GM12891 (cell line): ENCODE results near the gene PRKD3.

Source experiments
- DNase-seq: peaks from one replicate; pipeline ENCODE4 v3.0.0; 2011; ENCODE audit warnings: low spot score; ENCODE audit not compliant: insufficient read length
- FAIRE-seq: peaks from 2 replicates; lab custom pipeline; 2011; peaks lifted over from hg19 to GRCh38; lab: Jason Lieb, UNC
- PAX5 ChIP-seq: IDR thresholded peaks from 2 replicates; pipeline ENCODE4 v1.6.1; 2011; ENCODE audit warnings: low read length, moderate library complexity, mild to moderate bottlenecking; ENCODE audit not compliant: insufficient read depth, severe bottlenecking
- POLR2A ChIP-seq: IDR thresholded peaks from 2 replicates; pipeline ENCODE4 v1.6.1; 2011; ENCODE audit warnings: low read depth, low read length, control low read depth
- POLR2AphosphoS5 ChIP-seq: IDR thresholded peaks from 2 replicates; pipeline ENCODE4 v1.6.1; 2011; ENCODE audit warnings: low read depth, low read length, control low read depth
- POU2F2 ChIP-seq: IDR thresholded peaks from 2 replicates; pipeline ENCODE4 v1.6.1; 2011; ENCODE audit warnings: low read depth, mild to moderate bottlenecking, control low read depth, low read length, moderate library complexity
- SPI1 ChIP-seq: IDR thresholded peaks from 2 replicates; pipeline ENCODE4 v1.6.1; 2011; ENCODE audit warnings: low read depth, low read length, control low read depth
- TAF1 ChIP-seq: IDR thresholded peaks from 2 replicates; pipeline ENCODE4 v1.6.1; 2011; ENCODE audit warnings: low read depth, low read length, control low read depth

Gene PRKD3

DNA sequence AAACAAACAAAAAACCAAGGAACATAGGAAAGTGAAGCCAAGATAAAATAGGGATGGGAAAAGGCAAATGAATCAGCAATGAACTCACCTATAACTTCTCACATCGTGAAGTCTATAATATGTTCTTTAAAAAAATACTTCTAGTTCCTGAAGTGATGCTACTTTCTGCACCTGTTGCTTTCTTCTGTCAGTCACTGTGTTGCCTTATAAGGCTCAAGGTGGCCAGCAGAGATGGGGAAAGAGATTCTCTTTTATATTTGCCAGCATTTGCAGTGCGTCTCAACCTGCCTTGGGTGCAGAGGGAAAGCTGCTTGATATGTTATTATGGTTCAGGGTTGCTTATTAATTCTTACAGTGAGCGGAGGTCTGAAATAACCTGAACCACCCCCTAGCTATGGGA lies 33.8 kb upstream of the PRKD3 start:
- DNase-seq, result no peak
- no peak for FAIRE-seq

DNA sequence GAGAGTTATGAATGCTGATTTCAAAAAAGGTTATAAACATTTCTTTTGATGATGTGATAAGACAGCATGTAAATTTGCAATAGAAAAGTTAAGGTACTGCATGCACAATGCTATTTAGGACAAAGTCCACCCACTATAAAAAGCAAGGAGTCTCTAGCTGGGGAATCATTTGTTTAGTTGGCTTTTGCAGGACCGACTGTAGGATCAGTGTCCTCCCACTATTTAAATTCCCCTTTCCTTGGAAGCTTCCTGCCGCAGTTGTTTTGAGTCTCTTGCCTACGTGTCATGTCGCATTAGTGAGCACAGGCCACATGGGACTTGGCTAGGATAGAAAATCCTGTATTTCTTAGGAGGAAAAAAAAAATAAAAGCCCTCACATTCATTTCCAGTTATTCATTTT lies 32.9 kb upstream of the PRKD3 start:
- no peak for DNase-seq
- TF ChIP-seq POLR2A (no peak), POU2F2 (no peak), POLR2AphosphoS5 (no peak), PAX5 (no peak)
- no peak for FAIRE-seq

More for the DNA sequence above, 33.8 kb upstream of the PRKD3 start:
- TF ChIP-seq POLR2A (no peak), POLR2AphosphoS5 (no peak), PAX5 (no peak), TAF1 (no peak), SPI1 (no peak), POU2F2 (no peak)

DNA sequence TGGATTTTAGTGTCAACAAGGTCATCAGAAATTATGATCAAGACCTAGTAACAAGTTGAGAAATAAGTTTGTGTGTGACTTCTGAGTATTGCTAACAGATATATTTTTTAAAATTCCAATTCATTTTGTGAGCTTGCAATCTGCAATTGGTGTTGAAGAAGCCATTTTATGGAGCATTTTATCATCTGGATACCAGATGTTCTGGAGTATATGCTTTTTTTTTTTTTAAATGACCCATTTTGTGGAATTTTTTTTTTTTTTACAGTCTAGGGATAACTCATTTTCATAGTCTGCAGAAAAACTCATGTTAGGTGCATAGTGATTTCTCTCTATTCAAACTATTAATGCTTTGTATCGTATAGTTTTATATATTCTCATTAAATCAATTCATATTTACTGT lies 32.4 kb upstream of the PRKD3 start:
- no peak for FAIRE-seq
- no peak for DNase-seq
- no peak for TF ChIP-seq SPI1
- TF ChIP-seq POLR2A, result no peak
- TF ChIP-seq PAX5, result no peak
- no peak for TF ChIP-seq TAF1
- no peak for TF ChIP-seq POLR2AphosphoS5
- no peak for TF ChIP-seq POU2F2

DNA sequence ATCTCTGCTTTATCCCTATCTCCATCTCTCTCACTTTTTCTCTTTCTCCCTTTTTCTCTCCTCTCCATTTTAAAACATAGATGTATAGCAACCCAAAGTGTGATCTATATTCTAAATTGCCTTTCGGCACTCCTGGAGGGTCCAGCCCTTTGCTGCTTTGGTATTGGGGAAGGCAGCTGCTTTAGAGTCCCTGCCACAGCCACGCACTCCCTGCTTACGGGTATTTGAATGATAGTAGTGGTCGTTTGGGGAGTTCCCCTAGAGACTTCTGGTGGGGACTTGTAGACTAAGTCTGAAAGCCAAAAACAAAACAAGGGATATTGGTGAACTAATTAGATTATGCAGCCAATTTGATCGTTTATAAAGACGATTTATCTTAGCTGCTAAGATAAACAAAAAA lies 31.7 kb upstream of the PRKD3 start:
- no peak for FAIRE-seq
- no peak for TF ChIP-seq SPI1
- TF ChIP-seq POU2F2, result no peak
- TF ChIP-seq PAX5, result no peak
- no peak for TF ChIP-seq TAF1
- TF ChIP-seq POLR2AphosphoS5, result no peak
- TF ChIP-seq POLR2A, result no peak
- DNase-seq, result no peak

DNA sequence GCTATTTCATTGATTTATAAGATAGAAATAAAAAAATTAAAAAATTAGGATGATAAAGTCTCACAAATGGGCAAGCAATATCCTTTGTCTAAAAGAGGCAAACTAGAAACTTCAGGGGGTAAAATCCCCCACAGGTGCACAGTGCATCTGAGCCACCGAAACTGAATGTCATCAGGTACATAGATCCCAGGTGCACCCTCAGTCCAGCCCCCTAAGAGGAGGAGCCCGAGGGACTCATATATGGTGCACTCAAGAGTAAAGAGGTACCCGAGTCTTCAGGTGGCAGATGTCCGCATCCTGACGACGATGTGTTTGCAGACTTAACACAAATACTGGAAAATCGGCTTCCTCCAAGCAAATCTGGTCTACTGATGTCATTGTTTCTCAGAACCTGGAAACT lies 31.1 kb upstream of the PRKD3 start:
- FAIRE-seq (no peak), DNase-seq (no peak)
- TF ChIP-seq TAF1 (no peak), PAX5 (no peak), POU2F2 (no peak), POLR2A (no peak), SPI1 (no peak), POLR2AphosphoS5 (no peak)

DNA sequence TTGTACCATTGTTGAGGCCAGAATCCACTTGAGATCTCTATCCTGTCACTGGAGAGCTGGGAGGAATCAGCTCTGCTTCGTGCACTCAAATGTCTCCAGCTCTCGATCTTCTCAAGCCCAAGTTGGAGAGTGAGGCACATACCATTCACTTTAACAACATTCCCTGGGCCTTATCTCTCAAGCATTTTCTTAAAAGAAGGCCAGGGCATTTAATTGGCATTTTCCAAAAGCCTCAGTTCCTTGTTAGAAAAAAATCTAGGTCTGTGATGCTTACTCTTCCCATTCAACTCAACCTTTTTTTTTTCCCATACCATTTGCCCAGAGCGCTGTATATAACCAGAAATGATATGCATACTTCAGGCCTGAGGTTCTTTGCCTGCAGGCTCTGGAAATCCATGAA lies 29.9 kb upstream of the PRKD3 start:
- no peak for TF ChIP-seq TAF1
- TF ChIP-seq POLR2A, result no peak
- TF ChIP-seq POU2F2, result no peak
- TF ChIP-seq POLR2AphosphoS5, result no peak
- TF ChIP-seq PAX5, result no peak
- TF ChIP-seq SPI1, result no peak
- FAIRE-seq (no peak), DNase-seq (no peak)

DNA sequence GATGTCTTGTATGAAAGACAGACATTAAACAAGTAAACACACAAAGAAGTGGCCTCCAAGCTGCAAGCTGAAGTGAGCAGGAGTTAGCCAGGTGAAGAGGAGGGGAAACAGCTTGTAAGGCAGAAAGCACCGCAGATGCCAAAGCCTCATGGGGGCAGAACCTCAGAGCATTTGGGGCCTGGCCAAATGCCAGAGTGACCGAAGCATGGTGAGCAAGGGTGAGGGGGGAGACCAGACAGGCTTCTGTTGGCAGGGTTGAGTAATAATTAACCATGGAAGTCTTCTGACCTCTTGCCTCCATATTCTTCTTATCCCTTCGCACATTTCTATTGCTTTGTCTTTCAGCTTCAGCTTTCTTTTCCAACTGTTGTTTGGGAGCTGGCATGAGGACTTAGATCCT lies 25.4 kb upstream of the PRKD3 start:
- no peak for TF ChIP-seq POLR2A
- TF ChIP-seq POU2F2, result no peak
- no peak for TF ChIP-seq TAF1
- no peak for TF ChIP-seq SPI1
- no peak for TF ChIP-seq POLR2AphosphoS5
- TF ChIP-seq PAX5, result no peak
- DNase-seq (no peak), FAIRE-seq (peak; percentile 45)

DNA sequence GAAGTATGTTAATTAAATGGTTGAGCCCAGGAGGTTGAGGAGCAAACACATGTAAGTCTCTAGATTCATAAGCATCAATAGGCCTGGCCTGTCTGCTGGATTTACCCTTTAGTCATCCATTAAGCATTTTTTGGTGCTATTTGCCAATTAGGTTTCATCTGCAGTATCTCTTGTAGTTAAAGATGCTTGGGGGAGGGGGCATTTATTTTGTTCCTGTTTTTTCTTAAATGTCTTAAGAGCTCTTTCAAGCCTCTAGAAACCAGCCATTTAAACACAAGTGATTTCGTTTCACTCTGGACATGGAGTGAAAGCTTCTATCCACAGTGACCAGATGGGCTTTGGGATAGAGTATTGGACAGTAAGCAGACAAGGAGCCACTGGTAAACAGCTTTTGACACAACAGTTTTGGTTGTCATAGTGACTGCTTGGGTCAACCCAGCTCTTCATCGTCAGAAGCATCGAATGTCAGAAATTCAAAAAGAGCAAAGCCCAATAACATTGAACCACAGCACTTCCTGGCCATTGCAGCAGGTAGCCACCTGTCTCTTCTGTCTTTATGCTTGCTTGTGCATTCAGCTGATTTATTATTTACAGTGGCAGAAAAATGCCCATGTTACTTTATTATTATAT lies 24.7 kb upstream of the PRKD3 start:
- DNase-seq (no peak), FAIRE-seq (no peak)
- TF ChIP-seq PAX5 (no peak), SPI1 (no peak), POLR2AphosphoS5 (no peak), POU2F2 (no peak), POLR2A (no peak)

DNA sequence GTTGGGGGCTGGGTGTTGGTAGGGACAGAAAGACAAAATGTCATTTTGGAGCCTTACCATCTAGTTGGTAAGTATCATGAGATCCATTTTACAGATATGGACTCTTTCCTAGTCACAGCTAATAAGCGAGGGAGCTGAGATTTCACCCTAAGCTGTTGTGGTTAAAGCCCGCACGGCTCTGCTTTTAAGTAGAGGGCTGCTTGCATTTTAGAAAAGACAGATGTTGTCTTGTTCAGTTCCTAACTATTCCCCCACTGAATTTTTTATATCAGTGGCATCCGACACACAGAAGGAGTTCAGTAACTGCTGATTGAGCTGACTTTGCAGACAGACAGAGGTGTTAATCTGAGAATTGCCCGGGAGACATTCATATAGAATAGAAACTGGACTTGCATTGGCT lies 23.5 kb upstream of the PRKD3 start:
- FAIRE-seq, result no peak
- TF ChIP-seq PAX5 (no peak), POU2F2 (no peak), POLR2A (no peak), POLR2AphosphoS5 (no peak), TAF1 (no peak), SPI1 (no peak)
- no peak for DNase-seq
